ENCODE measurements around the gene NCS1.

Gene NCS1

DNA sequence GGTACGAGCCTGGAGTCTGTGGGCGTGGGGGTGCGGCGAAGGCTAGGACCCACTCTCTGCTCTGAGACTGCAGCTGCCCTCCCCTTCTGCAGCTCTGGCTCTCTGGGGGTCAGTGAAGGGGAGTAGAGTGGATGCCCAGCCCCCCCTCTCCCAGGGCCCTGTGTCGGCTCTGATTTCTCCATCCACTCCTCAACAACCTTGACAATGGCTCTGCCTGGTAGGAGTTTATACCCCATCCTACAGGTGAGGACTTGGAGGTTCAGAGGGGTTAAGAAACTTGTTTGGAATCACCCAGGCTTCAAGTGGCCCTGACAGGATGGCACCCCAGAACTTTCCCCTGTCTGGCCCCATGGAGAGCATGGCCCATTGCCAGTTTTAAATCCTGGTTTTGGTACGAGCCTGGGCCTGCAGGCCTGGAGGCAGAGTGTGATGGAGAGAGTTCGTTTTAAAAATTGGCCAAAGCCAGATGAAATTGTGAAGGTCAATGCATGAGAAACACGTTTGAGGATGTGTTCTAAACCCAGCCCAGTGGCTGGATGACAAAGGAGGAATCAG lies 22.3 kb downstream of the NCS1 start:
- DNase-seq (ENCODE audit: low read depth in 2 of 2): no peak

- DNase-seq (ENCODE audit: low read depth in 2 of 2): no peak
These were observed 23.4 kb downstream of the NCS1 start for GRCh38 chr9:130195638-130196037.

DNA sequence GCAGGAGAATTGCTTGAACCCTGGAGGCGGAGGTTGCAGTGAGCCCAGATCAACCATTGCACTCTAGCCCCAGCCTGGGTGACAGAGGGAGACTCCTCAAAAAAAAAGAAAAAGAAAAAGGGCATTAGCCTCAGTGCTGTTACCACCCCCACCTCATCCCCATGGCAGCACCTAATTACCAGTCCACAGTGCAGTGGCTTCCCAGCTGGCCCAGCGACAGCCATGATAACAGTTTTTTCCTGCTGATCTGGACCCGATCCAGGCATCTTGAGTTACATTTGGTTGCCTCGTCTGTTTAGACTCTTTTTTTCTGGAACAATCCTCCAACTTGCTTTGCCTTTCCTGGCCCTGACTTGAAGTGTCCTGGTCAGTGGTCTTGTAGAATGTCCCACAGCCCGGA lies 24.4 kb downstream of the NCS1 start:
- DNase-seq (ENCODE audit: low read depth in 2 of 2): no peak

GRCh38 chr9:130197386-130197785 lies 25.2 kb downstream of the NCS1 start:
- no peak for DNase-seq (ENCODE audit: low read depth in 2 of 2)

- DNase-seq (ENCODE audit: low read depth in 2 of 2): no peak
These were observed 25.7 kb downstream of the NCS1 start for GRCh38 chr9:130197888-130198287.

GRCh38 chr9:130198501-130199179 lies 26.4 kb downstream of the NCS1 start:
- no peak for DNase-seq (ENCODE audit: low read depth in 2 of 2)

- DNase-seq (ENCODE audit: low read depth in 2 of 2): no peak
These were observed 27.4 kb downstream of the NCS1 start for GRCh38 chr9:130199605-130200004.

GRCh38 chr9:130200038-130200849 lies 28.0 kb downstream of the NCS1 start:
- DNase-seq (ENCODE audit: low read depth in 2 of 2): no peak

- no peak for DNase-seq (ENCODE audit: low read depth in 2 of 2)
These were observed 29.2 kb downstream of the NCS1 start for GRCh38 chr9:130201399-130201873.

- no peak for DNase-seq (ENCODE audit: low read depth in 2 of 2)
These were observed 29.8 kb downstream of the NCS1 start for GRCh38 chr9:130201974-130202373.

GRCh38 chr9:130204341-130204740 lies 32.1 kb downstream of the NCS1 start:
- DNase-seq (ENCODE audit: low read depth in 2 of 2): no peak

- DNase-seq (ENCODE audit: low read depth in 2 of 2): no peak
These were observed 32.8 kb downstream of the NCS1 start for GRCh38 chr9:130204959-130205358.

DNA sequence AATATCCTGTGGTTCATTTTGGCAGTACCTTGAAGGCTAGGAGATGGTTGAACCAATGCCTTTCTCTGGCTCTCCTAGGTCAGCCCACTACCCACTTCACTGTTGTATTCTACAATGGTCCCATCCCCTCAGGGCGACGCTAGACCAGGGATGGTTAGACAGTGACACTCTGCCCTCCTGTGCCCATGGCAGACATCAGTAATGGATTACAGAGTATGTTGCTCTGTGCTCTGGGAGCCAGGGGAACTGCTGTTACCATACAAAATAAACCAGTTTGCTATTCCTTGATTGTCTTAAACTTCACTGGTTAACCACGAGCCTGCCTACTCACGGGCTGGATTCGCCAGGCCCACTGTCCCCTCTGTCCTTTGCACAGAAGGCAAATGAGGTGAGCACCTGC lies 33.7 kb downstream of the NCS1 start:
- no peak for DNase-seq (ENCODE audit: low read depth in 2 of 2)

DNA sequence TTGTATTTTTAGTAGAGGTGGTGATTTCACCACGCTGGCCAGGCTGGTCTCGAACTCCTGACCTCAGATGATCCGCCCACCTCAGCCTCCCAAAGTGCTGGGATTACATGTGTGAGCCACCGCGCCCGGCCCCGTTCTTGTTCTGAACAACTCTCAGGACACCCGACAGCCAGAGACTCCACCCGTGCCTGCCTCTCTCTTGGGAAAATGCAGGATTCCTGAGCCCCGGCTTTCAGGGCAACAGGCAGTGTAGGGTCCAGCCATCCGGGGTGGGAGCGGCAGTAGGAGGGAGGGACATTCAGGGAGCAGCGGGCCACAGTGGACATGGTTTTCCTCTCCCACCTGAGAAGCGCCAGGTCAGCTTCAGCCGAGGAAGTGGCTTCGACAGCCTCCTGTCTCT lies 34.4 kb downstream of the NCS1 start:
- no peak for DNase-seq (ENCODE audit: low read depth in 2 of 2)

GRCh38 chr9:130207241-130207992 lies 35.2 kb downstream of the NCS1 start:
- no peak for DNase-seq (ENCODE audit: low read depth in 2 of 2)

GRCh38 chr9:130208600-130209347 lies 36.6 kb downstream of the NCS1 start:
- DNase-seq (ENCODE audit: low read depth in 2 of 2): no peak

DNA sequence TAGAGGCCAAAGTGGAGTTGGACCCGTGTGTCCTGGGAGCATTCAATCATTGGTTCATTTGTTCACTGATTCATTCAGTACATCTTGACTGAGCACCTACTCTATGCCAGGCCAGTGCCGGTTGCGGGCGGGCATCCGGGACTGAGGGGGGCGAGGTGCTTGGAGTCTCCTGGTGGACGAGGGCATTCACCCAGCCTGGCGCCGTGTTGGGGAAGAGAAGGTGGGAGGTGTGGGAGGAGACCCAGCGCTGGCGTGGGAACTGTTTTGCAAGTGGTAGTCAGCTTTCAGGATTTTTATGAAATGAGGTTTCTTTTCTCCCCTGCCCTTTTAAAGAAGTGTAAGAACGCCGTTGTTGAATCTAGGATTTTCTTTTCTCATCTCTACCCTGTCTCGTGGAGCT lies 37.2 kb downstream of the NCS1 start:
- no peak for DNase-seq (ENCODE audit: low read depth in 2 of 2)

- no peak for DNase-seq (ENCODE audit: low read depth in 2 of 2)
These were observed 39.5 kb downstream of the NCS1 start for GRCh38 chr9:130211548-130212226.

- no peak for DNase-seq (ENCODE audit: low read depth in 2 of 2)
These were observed 40.5 kb downstream of the NCS1 start for GRCh38 chr9:130212543-130213297.

Data from stimulated activated CD8-positive, alpha-beta memory T cell treated with anti-CD3 and anti-CD28 coated beads, Interleukin-15, amount 100 ng/mL, for 4 hours (primary cell).